ENCODE data around the gene DCLRE1B. TPM values are rescaled to one million over a fixed set of nuclear protein-coding genes. Genes with fewer than 3 reads are reported as not detected.

The DCLRE1B gene
- total RNA-seq, 2 donors from 2014 or later, result 5.4 to 9.5 TPM

GRCh38 chr1:113951719-113952118 is 46.6 kb downstream of the DCLRE1B start:
- no peaks in the 10 kb centered on the region for H3K27me3 ChIP-seq
- peaks cover 5% of the 10 kb centered on the region for H3K36me3 ChIP-seq
- no peaks in the 10 kb centered on the region for H3K9me3 ChIP-seq
- TF ChIP-seq CTCF (IDR thresholded peaks at IDR 0.05), result no peak
- H3K4me3 ChIP-seq, result no peak overlapping the region
- no peak overlapping the region for H3K9ac ChIP-seq (ENCODE audit: low read depth in 2 of 2, low read length in 2 of 2)
- H3K4me1 ChIP-seq, result no peaks in the 10 kb centered on the region
- no peak overlapping the region for H3K27ac ChIP-seq
- intact Hi-C loops (cut with DNase I), result no loop called here
- no peak for DNase-seq

GRCh38 chr1:113957984-113958383 is 52.9 kb downstream of the DCLRE1B start:
- no peak for DNase-seq
- intact Hi-C loops (cut with DNase I), result no loop called here
- Histone ChIP-seq H3K27ac (no peak overlapping the region), H3K27me3 (no peaks in the 10 kb centered on the region), H3K9me3 (no peaks in the 10 kb centered on the region), H3K36me3 (peaks cover 11% of the 10 kb centered on the region), H3K4me1 (no peaks in the 10 kb centered on the region), H3K4me3 (no peak overlapping the region), H3K9ac (ENCODE audit: low read depth in 2 of 2, low read length in 2 of 2) (no peak overlapping the region)
- no peak for TF ChIP-seq CTCF (IDR thresholded peaks at IDR 0.05)

DNA sequence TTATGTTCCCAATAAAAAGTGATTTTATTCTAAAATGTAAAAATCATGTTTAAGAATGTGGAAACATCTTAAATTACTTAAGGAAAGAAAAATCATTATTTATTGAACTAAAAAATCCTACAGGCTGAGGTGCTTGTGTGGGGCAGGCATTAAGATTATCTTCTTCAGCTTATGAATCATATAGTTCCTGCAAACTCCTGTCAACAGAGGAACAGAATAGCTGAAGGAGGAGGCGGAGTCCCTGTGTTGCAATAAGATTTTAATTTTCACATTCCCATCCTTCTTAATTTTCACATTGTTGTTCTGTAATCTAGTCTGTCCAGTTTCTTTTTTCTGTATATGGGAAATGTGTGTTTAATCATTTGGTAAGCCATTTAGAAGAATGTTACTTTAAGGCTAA is 53.6 kb downstream of the DCLRE1B start:
- H3K36me3 ChIP-seq, result peaks cover 11% of the 10 kb centered on the region
- H3K4me1 ChIP-seq, result no peaks in the 10 kb centered on the region
- H3K9ac ChIP-seq (ENCODE audit: low read depth in 2 of 2, low read length in 2 of 2), result no peak overlapping the region
- no peaks in the 10 kb centered on the region for H3K9me3 ChIP-seq
- H3K4me3 ChIP-seq, result no peak overlapping the region
- TF ChIP-seq CTCF (IDR thresholded peaks at IDR 0.05), result no peak
- H3K27ac ChIP-seq, result no peak overlapping the region
- no peaks in the 10 kb centered on the region for H3K27me3 ChIP-seq
- no peak for DNase-seq
- intact Hi-C loops (cut with DNase I), result no loop called here

GRCh38 chr1:113963281-113963906 is 58.3 kb downstream of the DCLRE1B start:
- no peak overlapping the region for H3K9ac ChIP-seq (ENCODE audit: low read depth in 2 of 2, low read length in 2 of 2)

More at GRCh38 chr1:113963281-113963906, 58.3 kb downstream of the DCLRE1B start:
- no peak for DNase-seq
- no peak for TF ChIP-seq CTCF (IDR thresholded peaks at IDR 0.05)
- Histone ChIP-seq H3K27me3 (no peaks in the 10 kb centered on the region), H3K27ac (no peak overlapping the region), H3K9me3 (no peaks in the 10 kb centered on the region), H3K4me3 (no peak overlapping the region), H3K4me1 (no peaks in the 10 kb centered on the region), H3K36me3 (peaks cover 11% of the 10 kb centered on the region)
- intact Hi-C loops (cut with DNase I), result loop anchor here (10.0 kb wide), 1 partner anchor 129 kb away; no protein-coding TSS in a partner anchor

Other genes starting within 250 kb of the DCLRE1B start
- gene PHTF1, start 145.8 kb upstream of the DCLRE1B start, total RNA-seq, result 1 to 10 TPM; 8.5 to 9.8 TPM
- gene RSBN1, start 92.8 kb upstream of the DCLRE1B start, total RNA-seq, result 10 to 100 TPM; 21.7 to 27.4 TPM
- gene PTPN22, start 33.6 kb upstream of the DCLRE1B start, total RNA-seq, result 1 to 10 TPM; 3.7 to 5.9 TPM
- 100 to 1,000 TPM; 116 to 191 TPM for gene BCL2L15, start 17.7 kb upstream of the DCLRE1B start, total RNA-seq
- gene AP4B1, start 527 bp upstream of the DCLRE1B start, total RNA-seq, result 10 to 100 TPM; 19.7 to 31.5 TPM
- gene HIPK1, start 24.0 kb downstream of the DCLRE1B start, total RNA-seq, result 10 to 100 TPM; 61.2 to 91.2 TPM
- 10 to 100 TPM in 1 of 2 donors, 1 to 10 TPM in 1; 6.1 to 17.4 TPM for gene OLFML3, start 74.1 kb downstream of the DCLRE1B start, total RNA-seq
- under 1 TPM; 0.22 to 0.35 TPM for gene SYT6, start 248.5 kb downstream of the DCLRE1B start, total RNA-seq

All from colonic mucosa (tissue), 4 donors.